ENCODE results near the gene ZNF629.

The ZNF629 gene

DNA sequence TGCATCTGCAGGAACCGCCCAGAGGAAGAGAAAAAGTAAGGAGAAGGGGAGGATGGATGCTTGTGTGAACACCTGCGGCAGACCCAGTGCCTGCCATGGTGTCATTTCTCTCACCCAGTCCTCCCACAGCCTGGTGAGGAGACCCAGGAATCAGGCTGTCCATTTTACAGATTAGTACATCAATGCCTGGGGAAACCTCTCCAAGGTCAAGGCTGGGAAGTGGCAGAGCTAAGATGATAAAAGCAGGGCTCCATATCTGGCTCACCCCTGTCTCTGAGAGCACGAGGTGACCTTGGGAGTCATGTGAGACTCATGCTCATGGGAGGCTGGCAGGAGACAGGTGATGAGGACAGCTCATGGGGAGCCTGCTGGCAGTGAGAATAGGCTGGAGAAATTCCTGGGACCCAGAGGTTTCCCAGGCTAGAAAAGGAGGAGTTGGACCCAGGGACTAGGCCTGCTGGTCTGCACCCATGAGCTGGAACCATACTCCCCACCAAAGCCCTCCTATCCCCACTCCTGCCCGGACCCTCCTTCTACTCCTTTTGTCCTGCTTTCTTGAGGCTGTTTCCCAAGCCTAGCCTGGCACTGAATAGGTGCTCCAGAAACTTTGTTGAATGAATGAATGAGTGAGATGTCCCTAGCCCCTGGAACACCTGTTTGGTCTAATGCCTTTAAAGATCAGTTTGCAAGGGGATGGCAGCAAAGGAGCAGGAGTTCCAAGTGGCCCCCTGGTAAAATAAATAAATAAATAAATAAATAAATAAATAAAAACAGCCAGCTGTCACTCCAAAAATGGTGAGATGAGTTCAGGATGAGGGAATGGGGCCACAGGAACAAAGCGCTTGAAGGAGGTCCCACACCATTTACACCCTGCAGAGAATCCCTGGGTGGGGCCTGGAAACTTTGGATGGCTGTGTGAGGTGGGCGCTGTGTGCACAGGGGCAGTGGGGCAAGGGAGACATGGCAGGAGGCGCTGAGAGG lies 1.6 kb downstream of the ZNF629 start:
- no peak for DNase-seq

DNA sequence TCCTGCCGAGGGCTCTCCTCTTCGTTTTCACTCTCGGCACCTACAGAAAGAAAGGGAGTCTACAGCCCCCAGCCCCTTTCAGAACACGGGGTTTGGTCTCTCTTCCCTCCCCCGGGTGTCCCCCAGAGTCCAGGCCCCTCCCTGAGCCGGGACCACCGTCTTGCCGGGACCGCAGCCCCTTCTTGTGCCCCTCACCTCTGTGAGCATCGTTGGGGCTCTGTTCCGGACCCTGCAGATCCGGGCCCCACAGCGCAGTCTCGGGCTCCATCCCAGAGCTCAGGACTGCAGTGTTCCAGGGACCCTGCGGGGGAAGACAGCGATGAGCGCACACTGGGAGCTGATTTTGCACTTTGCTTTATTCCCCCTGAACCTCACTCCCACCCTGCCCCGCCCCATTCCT lies 2.8 kb downstream of the ZNF629 start:
- DNase-seq: no peak

DNA sequence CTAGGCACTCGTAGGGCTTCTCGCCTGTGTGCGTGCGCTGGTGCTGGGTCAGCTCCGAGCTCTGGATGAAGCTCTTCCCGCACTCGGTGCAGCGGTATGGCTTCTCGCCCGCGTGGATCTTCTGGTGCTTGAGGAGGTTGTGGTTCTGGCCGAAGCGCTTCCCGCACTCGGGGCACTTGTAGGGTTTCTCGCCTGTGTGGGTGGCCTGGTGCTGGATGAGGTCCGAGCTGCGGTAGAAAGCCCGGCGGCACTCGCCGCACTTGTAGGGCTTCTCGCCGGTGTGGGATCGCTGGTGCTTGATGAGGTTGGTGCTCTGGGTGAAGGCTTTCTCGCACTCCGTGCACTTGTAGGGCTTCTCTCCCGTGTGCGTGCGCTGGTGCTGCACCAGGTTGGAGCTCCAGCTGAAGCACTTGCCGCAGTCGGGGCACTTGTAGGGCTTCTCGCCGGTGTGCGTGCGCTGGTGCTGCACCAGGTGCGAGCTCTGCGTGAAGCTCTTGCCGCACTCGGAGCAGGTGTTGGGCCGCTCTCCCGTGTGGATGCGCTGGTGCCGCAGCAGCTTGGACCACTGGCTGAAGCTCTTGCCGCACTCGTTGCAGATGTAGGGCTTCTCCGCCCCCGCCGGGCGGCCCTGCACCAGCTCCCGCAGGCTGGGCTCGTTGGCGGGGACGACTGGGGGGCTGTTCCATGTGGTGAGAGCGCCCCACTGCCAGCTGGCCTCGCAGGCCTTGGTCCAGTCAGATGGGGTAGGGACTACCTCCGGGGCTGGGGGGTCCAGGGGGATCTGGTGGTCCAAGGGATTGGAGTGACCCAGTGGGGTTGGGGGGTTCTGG lies 3.5 kb downstream of the ZNF629 start:
- DNase-seq: no peak

DNA sequence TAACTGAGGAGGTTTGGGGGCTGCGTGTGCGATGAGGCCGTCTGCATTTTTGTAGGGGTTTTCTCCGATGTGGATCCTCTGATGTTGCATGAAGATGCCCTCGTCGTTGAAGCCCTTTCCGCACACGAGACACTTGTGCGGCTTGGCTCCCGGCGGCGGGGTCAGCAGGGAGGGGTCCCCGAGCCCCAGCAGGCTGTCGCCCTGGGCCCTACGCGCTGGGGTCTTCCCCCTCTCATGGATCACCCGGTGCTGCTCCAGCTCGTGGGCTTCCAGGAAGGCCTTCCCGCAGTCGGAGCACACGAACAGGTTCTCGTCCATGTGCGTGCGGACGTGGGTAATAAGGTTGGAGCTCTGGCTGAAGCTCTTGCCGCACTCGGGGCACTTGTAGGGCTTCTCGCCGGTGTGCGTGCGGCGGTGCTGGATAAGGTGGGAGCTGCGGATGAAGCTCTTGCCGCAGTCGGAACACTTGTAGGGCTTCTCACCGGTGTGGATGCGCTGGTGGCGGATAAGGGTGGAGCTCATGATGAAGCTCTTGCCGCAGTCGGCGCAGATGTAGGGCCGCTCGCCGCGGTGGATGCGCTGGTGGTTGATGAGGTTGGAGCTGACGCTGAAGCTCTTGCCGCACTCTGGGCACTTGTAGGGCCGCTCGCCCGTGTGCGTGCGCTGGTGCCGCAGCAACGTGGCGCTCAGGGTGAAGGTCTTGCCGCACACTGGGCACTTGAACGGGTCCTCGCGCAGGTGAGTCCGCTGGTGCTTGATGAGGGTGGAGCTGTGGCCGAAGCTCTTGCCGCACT lies 4.3 kb downstream of the ZNF629 start:
- no peak for DNase-seq

DNA sequence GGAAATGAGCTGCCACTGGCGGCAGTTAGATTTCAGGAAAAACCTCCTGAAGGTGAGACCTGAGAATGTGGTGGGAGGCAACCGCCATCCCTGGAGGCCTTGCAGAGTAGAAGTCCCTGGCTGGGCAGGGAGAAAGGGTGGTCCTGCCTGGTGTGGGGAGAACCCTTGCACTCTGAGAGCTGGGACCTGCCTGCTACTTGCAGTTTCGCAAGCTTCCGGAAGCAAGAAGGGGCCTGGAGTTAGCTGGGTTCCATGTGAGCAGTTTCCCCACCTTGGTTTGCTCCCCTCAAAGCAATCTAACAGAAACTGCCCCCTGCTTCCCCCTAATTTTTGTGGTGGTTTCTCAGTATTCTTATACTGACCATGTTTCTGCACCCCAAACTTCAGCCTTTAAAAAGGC lies 6.5 kb downstream of the ZNF629 start:
- no peak for DNase-seq

DNA sequence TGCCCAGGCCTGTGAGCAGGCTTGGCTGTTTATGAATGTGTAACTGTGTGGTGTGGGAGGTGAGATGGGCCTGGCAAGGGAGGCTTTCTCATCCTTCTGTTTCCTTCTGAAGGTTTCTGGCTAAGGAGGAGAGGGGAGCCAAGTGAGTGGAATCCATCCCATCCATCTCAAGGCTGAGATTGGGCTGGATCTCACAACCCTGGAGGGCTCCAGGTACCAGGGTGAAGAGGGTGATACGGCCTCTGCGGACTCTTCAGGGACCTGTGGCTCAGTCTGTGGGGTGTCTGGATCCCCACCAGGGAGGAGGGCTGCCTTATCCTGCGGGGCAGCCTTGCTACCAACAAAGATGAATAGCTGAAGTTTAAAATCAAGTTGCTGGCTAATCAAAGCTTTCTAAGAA lies 7.0 kb downstream of the ZNF629 start:
- DNase-seq: no peak

DNA sequence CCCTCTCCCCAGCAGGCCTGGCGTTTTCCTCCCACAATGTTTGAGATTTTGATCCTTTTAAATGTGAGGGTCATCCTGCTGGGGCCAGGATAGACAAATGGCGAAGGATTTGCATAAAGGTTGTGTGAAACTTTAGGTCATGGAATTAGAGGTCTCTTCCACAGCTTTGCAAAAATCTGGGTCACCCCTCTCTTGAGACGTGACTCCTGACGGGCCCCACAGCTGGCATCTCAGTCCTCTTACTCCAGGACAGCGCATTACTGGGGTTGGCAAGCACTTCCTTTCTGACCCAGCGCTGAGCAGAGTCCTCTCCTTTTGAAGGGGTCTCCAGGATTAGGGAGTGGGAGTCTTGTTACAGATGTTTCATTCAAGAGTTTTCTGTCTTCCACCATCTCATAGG lies 7.4 kb downstream of the ZNF629 start:
- no peak for DNase-seq

DNA sequence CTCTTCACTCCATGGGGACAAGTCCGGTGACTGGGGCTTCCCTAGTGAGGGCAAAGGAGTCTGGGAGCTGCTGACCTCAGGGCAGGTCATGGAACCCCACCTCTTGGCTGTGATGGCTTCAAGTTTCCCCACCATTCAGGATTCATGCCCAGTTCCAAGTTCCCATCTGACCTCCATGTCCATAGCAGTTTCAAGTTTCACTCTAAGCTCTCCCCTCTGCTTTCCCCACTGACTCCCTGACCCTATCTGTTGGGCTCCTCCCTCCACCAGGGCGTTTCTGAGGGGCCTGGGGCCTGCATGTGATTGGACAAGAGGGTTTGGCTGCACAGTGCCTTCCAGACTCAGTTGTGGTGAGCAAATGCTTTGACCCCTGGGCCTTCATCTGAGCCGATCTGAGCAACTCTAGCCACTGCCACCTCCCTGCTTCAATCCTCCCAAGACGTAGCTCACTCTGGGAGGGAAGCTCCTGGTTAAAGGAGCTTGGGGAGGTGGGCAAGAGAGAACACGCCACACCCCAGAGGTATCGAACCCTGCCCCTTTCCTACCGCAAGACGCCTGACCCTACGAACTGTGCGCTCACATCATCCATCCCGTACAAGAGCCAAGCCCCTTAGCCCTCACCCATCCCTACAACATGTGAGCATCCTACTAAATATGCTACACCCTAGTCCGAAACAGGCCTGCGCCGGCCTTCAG lies 8.3 kb downstream of the ZNF629 start:
- DNase-seq: no peak

DNA sequence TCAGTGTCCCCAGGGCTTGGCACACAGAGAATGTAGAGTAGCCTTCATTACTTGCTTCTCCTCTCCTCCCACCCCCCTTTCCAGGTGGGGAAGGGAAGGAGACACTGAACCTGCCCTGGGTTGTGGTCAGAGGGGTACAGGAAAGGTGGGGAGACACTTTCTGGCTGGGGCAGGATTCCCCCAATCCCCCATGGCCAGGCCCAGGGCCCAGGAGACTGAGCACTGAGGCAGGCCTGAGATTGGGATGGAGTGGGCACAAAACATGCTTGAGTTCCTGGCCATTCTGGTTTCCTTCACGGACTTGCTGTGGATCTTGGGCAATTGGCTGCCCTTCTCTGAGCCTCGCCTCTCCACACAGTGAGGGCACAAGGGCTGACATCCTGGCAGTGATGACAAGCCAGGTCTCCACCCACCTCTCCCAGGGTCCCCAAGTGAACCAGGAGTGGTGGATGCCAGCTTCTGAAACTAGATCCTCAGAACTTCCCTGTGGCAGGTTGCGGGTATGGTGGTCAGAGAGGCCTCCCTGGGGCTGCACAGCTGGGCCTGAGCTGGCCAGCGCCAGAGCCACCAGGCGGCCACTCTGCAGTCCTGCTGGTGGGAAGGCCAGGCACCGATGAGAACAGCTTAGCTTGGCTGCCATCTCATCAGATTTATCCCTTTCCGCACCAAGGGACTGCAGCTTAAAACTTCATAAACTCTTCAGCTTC lies 9.3 kb downstream of the ZNF629 start:
- no peak for DNase-seq

DNA sequence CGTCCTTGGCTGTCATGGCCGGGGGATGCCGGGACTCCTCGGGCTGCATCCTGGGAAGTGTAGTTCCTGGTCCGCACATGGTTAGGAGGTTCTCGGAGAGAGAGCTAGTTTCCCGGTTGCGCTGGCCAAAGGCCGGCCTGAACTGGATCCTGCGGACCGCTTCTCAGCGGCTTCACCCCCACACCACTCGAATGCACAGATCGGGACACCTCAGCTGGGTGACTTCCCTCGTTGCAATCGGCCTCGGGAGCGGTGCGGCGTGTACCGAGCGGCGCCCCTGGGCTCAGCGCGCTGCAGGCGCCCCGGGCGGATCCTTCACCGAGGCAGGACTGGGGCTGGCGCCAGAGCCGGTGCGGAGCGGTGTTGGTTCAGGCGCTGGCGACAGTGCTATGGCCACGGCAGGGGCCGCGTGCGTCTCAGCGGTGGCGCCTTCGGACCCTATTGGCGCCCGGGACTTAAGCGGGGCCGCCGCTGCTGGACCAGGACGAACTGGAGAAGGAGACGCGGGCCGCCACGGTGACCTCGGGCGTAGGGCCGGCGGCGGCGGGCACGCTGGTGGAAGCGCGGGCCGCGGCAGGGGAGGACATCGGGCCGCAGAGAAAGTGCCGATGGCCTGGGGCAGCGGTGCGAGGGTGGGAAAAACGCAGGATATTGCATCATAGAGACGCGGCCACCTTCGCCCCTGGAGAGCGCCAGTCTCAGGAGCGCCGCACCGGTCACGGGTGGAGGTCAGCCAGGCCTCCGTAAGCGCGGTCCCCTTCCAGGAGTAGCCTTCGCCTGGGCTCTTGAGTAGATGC lies 11.4 kb downstream of the ZNF629 start:
- DNase-seq: peak; percentile 93

DNA sequence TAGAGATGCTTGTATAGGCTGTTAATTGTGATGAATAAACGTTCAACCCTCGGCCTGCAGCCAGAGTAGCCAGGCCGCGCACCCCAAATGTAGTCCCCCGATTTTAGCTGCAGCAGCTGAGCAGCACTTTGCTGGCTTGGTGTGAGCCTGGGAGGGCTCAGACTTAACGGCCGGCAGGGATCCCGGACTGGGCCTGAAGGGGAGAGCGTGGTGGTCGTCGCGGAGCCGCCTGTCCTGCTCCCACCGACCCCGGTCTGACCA lies 11.9 kb downstream of the ZNF629 start:
- DNase-seq: no peak

DNA sequence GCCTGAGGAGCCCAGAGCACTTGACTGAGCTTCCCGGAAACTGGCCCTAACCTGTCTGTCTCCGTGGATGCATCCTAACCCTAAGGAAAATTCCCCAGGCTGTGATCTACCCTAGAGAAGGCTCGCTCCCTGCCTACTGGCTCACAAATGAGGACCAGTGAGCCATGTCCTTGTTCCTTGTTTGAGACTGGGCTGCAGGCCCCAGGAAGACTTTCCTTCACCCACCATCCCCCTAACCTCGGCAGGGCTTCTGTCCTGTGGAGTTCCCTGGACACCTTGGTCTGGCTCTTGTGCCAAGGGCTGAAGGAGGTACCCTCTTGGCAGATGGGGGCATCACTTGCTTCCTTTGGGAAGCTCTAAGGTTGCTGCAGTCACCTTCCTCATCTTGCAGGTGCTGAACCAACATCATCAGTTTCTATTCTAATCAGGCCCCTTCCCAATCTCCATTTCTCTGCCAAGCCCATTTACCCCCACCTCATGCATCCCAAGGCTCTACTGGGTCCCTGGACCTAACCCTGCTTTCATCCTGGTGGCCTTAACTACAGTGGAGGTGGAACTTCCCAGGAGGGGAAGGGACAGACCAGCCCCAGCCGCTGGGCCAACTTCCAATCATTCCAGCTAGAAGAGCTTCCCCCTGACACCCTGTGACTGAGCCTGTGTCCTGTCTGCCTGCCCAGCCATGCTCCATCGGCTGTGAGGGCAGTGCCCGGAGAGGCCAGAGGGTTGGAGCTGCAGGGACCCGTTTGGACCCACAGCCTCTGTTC lies 12.5 kb downstream of the ZNF629 start:
- peak; percentile 52 for DNase-seq

DNA sequence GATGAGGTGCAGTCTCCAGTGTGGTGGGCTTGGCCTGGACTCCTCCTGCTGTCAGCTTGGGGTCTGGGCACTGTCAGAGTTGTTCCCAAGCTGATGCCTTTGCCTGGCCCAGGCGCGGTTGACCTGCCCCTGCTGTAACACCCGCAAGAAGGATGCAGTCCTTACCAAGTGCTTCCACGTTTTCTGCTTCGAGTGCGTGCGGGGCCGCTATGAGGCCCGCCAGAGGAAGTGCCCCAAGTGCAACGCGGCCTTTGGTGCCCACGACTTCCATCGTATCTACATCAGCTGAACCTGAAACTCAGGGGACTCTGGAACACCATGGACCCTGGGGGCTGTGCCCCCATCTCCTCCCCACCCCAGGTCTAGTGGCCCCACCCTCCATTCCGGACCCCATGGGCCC lies 13.2 kb downstream of the ZNF629 start:
- no peak for DNase-seq

DNA sequence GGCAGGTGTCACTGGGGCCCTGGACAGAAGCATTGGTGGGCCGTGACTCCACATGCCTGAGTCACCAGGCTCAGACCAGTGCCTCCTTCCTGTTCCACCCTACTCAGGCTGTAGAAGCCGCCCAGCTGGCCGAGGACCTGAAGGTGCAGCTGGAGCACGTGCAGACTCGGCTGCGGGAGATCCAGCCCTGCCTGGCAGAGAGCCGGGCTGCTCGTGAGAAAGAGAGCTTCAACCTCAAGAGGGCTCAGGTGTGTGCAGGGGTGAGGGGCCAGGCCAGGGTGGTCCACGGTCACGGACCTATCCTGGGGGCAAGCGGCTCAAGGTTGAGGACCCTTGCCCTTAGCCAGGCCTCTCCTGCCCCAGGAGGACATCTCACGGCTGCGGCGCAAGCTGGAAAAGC lies 15.3 kb downstream of the ZNF629 start:
- DNase-seq: no peak

DNA sequence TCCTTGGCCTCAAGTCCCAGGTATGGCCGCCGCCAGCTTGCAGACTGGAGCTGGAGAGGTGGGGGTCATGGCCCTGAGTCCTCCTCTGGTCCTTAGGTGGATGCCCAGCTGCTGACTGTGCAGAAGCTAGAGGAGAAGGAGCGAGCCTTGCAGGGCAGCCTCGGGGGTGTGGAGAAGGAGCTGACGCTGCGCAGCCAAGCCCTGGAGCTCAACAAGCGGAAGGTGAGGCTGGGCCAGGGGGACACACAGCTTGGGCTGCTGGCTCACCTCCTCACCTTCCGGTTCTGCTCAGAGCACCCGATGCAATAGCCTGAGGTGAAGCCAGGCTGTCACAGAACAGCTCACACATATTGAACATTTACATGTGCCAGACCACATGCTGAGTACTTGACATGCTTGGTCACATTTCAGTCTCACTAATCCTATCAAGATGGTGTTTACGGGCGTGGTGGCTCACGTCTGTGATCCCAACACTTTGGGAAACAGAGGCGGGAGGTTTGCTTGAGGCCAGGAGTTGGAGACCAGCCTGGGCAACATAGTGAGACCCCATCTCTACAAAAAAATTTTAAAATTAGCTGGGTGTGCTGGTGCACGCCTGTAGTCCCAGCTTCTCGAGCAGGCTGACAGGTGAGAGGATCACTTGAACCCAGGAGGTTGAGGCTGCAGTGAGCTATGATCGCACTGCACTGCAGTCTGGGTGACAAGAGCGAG lies 17.5 kb downstream of the ZNF629 start:
- no peak for DNase-seq

DNA sequence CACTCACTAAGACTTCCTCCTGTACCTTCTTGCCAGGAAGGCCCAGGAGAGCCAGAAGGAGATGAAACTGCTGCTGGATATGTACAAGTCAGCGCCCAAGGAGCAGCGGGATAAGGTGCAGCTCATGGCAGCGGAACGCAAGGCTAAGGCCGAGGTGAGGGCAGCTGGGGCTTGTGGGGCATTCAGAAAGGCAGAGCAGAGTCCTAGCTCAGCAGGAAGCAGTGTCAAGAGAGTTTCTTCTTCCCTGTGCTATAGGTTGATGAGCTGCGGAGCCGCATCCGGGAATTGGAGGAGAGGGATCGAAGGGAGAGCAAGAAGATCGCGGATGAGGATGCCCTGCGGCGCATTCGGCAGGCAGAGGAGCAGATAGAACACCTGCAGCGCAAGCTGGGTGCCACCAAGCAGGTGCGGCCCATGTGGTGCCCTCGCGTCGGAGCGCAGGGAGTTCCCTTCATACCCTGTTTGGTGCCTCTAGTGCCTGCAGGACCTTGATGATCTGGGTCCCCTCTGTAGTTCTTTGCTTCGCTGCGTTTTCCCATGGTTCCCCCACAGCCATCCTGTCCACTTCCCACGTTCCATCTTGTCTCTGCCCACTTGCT lies 18.3 kb downstream of the ZNF629 start:
- DNase-seq: no peak

DNA sequence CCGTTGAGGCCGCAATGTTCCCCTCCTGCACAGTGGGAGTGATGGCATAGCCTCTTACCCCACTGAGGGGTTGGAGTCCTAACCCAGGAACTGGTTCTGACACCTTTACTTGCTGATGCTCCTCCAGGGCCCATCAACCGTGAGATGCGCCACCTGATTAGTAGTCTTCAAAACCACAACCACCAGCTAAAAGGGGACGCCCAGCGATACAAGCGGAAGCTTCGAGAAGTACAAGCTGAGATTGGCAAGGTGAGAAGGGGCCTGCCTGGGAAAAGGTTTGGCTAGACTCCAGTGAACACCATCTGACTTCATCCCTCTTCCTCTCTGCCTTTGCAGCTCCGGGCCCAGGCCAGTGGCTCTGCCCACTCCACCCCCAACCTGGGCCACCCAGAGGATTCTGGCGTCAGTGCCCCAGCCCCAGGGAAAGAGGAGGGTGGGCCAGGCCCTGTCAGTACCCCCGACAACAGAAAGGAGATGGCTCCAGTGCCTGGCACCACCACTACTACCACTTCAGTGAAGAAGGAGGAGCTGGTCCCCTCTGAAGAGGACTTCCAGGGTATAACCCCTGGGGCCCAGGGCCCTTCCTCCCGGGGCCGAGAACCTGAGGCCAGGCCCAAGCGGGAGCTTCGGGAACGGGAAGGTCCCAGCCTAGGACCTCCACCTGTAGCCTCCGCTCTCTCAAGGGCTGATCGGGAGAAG lies 19.1 kb downstream of the ZNF629 start:
- no peak for DNase-seq

DNA sequence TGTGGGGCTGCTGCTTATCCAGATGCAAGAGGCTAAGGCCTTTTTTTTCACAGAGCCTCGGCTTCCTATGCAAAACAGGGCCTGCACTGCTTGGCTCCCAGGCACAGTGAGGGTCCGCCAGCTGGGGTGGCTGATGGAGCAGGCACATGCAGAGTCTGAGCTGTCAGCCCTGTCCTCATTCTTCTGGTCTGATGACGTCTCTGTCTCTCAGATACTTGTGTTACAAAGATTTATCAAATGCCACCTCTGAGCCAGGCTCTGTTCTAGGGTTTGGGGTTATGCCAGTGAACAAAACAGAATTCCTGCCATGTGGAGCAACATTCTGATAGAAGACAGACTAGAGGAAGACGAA lies 20.1 kb downstream of the ZNF629 start:
- no peak for DNase-seq

Measured in DMS53 (cell line).